Keratinocyte (primary cell): ENCODE results near the gene P3R3URF. TPM values are rescaled to one million over a fixed set of nuclear protein-coding genes. Genes with fewer than 3 reads are reported as not detected.

Experiments
- DNase-seq: peaks from one replicate; pipeline ENCODE4 v3.0.0-alpha.2; 2011; ENCODE audit warnings: low read depth, missing footprints, low spot score
- FAIRE-seq: peaks from 2 replicates; lab custom pipeline; 2011; peaks lifted over from hg19 to GRCh38; lab: Jason Lieb, UNC
- H2AFZ ChIP-seq: 2 replicates; pipeline ENCODE4 v1.6.0; 2012; ENCODE audit warnings: low read length, control low read depth, inconsistent platforms; ENCODE audit not compliant: control insufficient read depth
- H3K27ac ChIP-seq: 2 replicates; pipeline ENCODE4 v1.5.1; 2011; ENCODE audit warnings: low read length; ENCODE audit not compliant: control insufficient read depth, insufficient read depth
- H3K27me3 ChIP-seq: 3 replicates; pipeline ENCODE4 v1.6.0; 2011; ENCODE audit warnings: low read length; ENCODE audit not compliant: control insufficient read depth, insufficient read depth; ENCODE audit errors: extremely low read depth
- H3K36me3 ChIP-seq, 2 experiments: 2 replicates in 1 of 2; 3 replicates in 1 of 2; pipeline ENCODE4 v1.5.1; 2011; ENCODE audit warnings: low read length in 2 of 2, mild to moderate bottlenecking in 1 of 2; ENCODE audit not compliant: control insufficient read depth in 2 of 2, insufficient read depth in 2 of 2; ENCODE audit errors: extremely low read depth in 1 of 2
- H3K4me1 ChIP-seq: 3 replicates; pipeline ENCODE4 v1.5.1; 2011; ENCODE audit warnings: low read length; ENCODE audit not compliant: control insufficient read depth, insufficient read depth; ENCODE audit errors: extremely low read depth
- H3K4me2 ChIP-seq: 3 replicates; pipeline ENCODE4 v1.6.0; 2011; ENCODE audit warnings: low read depth, low read length; ENCODE audit not compliant: control insufficient read depth, insufficient read depth; ENCODE audit errors: extremely low read depth
- H3K4me3 ChIP-seq, 3 experiments: fragments of 200-600 bp in 1 of 3; sonication (generic) in 1 of 3; 2 replicates in 2 of 3; 3 replicates in 1 of 3; pipeline ENCODE4 v1.5.1; 2011 to 2016; ENCODE audit warnings: low read length in 3 of 3, mild to moderate bottlenecking in 3 of 3, control low read depth in 2 of 3, inconsistent platforms in 1 of 3, low read depth in 1 of 3, mixed read lengths in 1 of 3, mixed run types in 1 of 3, moderate library complexity in 1 of 3; ENCODE audit not compliant: control insufficient read depth in 2 of 3, insufficient read depth in 2 of 3; ENCODE audit errors: extremely low read depth in 1 of 3
- H3K79me2 ChIP-seq: 2 replicates; pipeline ENCODE4 v1.6.0; 2012; ENCODE audit warnings: low read length; ENCODE audit not compliant: control insufficient read depth, insufficient read depth
- H3K9ac ChIP-seq: 3 replicates; pipeline ENCODE4 v1.6.0; 2011; ENCODE audit warnings: low read length; ENCODE audit not compliant: control insufficient read depth, insufficient read depth; ENCODE audit errors: extremely low read depth
- H3K9me1 ChIP-seq: 3 replicates; pipeline ENCODE4 v1.6.0; 2011; ENCODE audit warnings: low read length; ENCODE audit not compliant: control insufficient read depth, insufficient read depth; ENCODE audit errors: extremely low read depth
- H3K9me3 ChIP-seq: 2 replicates; pipeline ENCODE4 v1.5.1; 2012; ENCODE audit warnings: low read depth, low read length; ENCODE audit not compliant: control insufficient read depth
- H4K20me1 ChIP-seq: 3 replicates; pipeline ENCODE4 v1.6.0; 2011; ENCODE audit warnings: low read length; ENCODE audit not compliant: control insufficient read depth, insufficient read depth; ENCODE audit errors: extremely low read depth
- CTCF ChIP-seq, 3 experiments: IDR thresholded peaks in 1 of 3; conservative IDR thresholded peaks in 1 of 3; optimal IDR thresholded peaks in 1 of 3; 2 replicates in 2 of 3; 3 replicates in 1 of 3; pipeline versions ENCODE3 to v1.5.1; 2011; ENCODE audit warnings: low read length in 3 of 3, mild to moderate bottlenecking in 3 of 3, moderate library complexity in 2 of 3, control low read depth in 1 of 3, inconsistent platforms in 1 of 3; ENCODE audit not compliant: insufficient read depth in 2 of 3; ENCODE audit errors: extremely low read depth in 1 of 3
- EZH2 ChIP-seq: IDR thresholded peaks from one replicate; pipeline ENCODE4 v1.6.1; 2012; ENCODE audit warnings: inconsistent platforms, mild to moderate bottlenecking, low read length, moderate library complexity
- dilution Hi-C: fragments of 300-500 bp; cut with MboI; formaldehyde crosslinking; loops from one replicate; pipeline ENCODE4 v1.7.0; 2020; ENCODE audit warnings: low sequenced_read_pairs; ENCODE audit not compliant: extremely low pct_ligation_motif_present
- polyA plus RNA-seq, 5 experiments: library from polyadenylated mRNA; depleted of rRNA in 3 of 5; stranded (reverse) in 3 of 5; stranded (forward) in 1 of 5; unstranded in 1 of 5; fragments of >200 nt; gene quantifications; 1 replicate in 1 of 5; 2 replicates in 3 of 5; 3 replicates in 1 of 5; pipeline versions ENCODE4 v1.2.1 to v1.2.3, GENCODE V29; 2011 to 2012; ENCODE audit warnings: missing spikeins in 2 of 5, low read depth in 1 of 5, low replicate concordance in 1 of 5

Gene P3R3URF
- polyA plus RNA-seq, 1 donor (not counting 4 experiments of a cell fraction or from before 2014, with no cell fraction given), result not detected

- H2AFZ ChIP-seq, result no peak overlapping the region
Measured at GRCh38 chr1:46183079-46183847, 7.0 kb upstream of the P3R3URF start.

GRCh38 chr1:46181343-46182260 is 5.3 kb upstream of the P3R3URF start:
- peaks cover 14 to 18% of the 10 kb centered on the region in 2 experiments for H3K36me3 ChIP-seq
- peaks cover 6% of the 10 kb centered on the region for H3K79me2 ChIP-seq
- FAIRE-seq (peak; percentile 63), DNase-seq (peak; percentile 60)
- H3K27me3 ChIP-seq, result no peaks in the 10 kb centered on the region
- dilution Hi-C loops, result loop anchor here (25.0 kb wide), 1 partner anchor 144 kb away; no protein-coding TSS in a partner anchor
- H3K9me3 ChIP-seq, result no peaks in the 10 kb centered on the region
- H4K20me1 ChIP-seq, result no peaks in the 10 kb centered on the region
- TF ChIP-seq EZH2 (no peak), CTCF (optimal IDR thresholded peaks at IDR 0.05 in 1 of 3, IDR thresholded peaks at IDR 0.05 in 1 of 3, conservative IDR thresholded peaks at IDR 0.05 in 1 of 3; ENCODE audit: extremely low read depth in 1 of 3, insufficient read depth in 2 of 3, low read length in 3 of 3) (no peak)
- H3K9ac ChIP-seq, result peak overlapping the region; percentile 60
- H3K9me1 ChIP-seq, result peaks cover 4% of the 10 kb centered on the region
- peak overlapping the region; percentile 25 for H2AFZ ChIP-seq
- H3K27ac ChIP-seq, result peak overlapping the region; percentile 80
- peak overlapping the region; percentile 92 for H3K4me2 ChIP-seq
- peak overlapping the region; percentile 52 to 60 (median 54) for H3K4me3 ChIP-seq
- H3K4me1 ChIP-seq, result peaks cover 65% of the 10 kb centered on the region

More at GRCh38 chr1:46183079-46183847, 7.0 kb upstream of the P3R3URF start:
- no peaks in the 10 kb centered on the region for H4K20me1 ChIP-seq
- peak overlapping the region; percentile 51 for H3K9ac ChIP-seq
- H3K4me2 ChIP-seq, result peak overlapping the region; percentile 92
- TF ChIP-seq EZH2 (no peak), CTCF (optimal IDR thresholded peaks at IDR 0.05 in 1 of 3, IDR thresholded peaks at IDR 0.05 in 1 of 3, conservative IDR thresholded peaks at IDR 0.05 in 1 of 3; ENCODE audit: extremely low read depth in 1 of 3, insufficient read depth in 2 of 3, low read length in 3 of 3) (peak in 2 of 3 experiments; percentile 22 to 38)
- FAIRE-seq, result peak; percentile 98
- H3K4me3 ChIP-seq, result peak overlapping the region; percentile 11 to 54 (median 14)
- peaks cover 6% of the 10 kb centered on the region for H3K79me2 ChIP-seq
- H3K27me3 ChIP-seq, result no peaks in the 10 kb centered on the region
- H3K9me3 ChIP-seq, result no peaks in the 10 kb centered on the region
- peaks cover 71% of the 10 kb centered on the region for H3K4me1 ChIP-seq
- DNase-seq, result peak; percentile 96
- peaks cover 4% of the 10 kb centered on the region for H3K9me1 ChIP-seq
- peaks cover 24 to 26% of the 10 kb centered on the region in 2 experiments for H3K36me3 ChIP-seq
- dilution Hi-C loops, result loop anchor here (25.0 kb wide), 1 partner anchor 146 kb away; no protein-coding TSS in a partner anchor
- H3K27ac ChIP-seq, result peak overlapping the region; percentile 80
